Thyroid gland (tissue), 4 donors: Measurements from ENCODE around the gene IGF2BP1. TPM values are rescaled to one million over a fixed set of nuclear protein-coding genes. Genes with fewer than 3 reads are reported as not detected.

Experiments used
- DNase-seq, 2 donors: peaks; one replicate each; pipeline ENCODE4 v3.0.0-alpha.2; 2019
- H3K27ac ChIP-seq, 3 donors: fragments of 200-600 bp; sonication (generic); 1 replicate in 2 of 3; 2 replicates in 1 of 3; pipeline ENCODE4 v1.5.1; 2016 to 2019; ENCODE audit warnings: mild to moderate bottlenecking in 1 of 3, moderate library complexity in 1 of 3
- H3K27me3 ChIP-seq: fragments of 200-600 bp; sonication (generic); one replicate; pipeline ENCODE4 v1.5.1; 2019
- H3K36me3 ChIP-seq, 2 donors: fragments of 200-600 bp; sonication (generic); one replicate each; pipeline ENCODE4 v1.5.1; 2016 to 2019
- H3K4me1 ChIP-seq, 2 donors: fragments of 200-600 bp; sonication (generic); one replicate each; pipeline ENCODE4 v1.5.1; 2017 to 2019
- H3K4me3 ChIP-seq, 3 donors: fragments of 200-600 bp; sonication (generic); replicated peaks in 1 of 3; 1 replicate in 2 of 3; 2 replicates in 1 of 3; pipeline ENCODE4 v1.5.1; 2016; ENCODE audit warnings: mild to moderate bottlenecking in 1 of 3
- H3K9me3 ChIP-seq: fragments of 200-600 bp; sonication (generic); one replicate; pipeline ENCODE4 v1.5.1; 2017
- CTCF ChIP-seq, 6 experiments: fragments of 200-600 bp in 3 of 6; fragments of 450-650 bp in 3 of 6; sonication (generic) in 3 of 6; IDR thresholded peaks; one replicate each; pipeline ENCODE4 v1.5.1; 2016 to 2019; ENCODE audit warnings: antibody characterized with exemption in 6 of 6, mild to moderate bottlenecking in 2 of 6, inconsistent platforms in 1 of 6, moderate library complexity in 1 of 6
- POLR2A ChIP-seq, 2 donors: fragments of 450-650 bp; IDR thresholded peaks; one replicate each; pipeline ENCODE4 v1.6.1; 2017; ENCODE audit warnings: antibody characterized with exemption in 2 of 2, mild to moderate bottlenecking in 2 of 2, moderate library complexity in 1 of 2
- WGBS, 2 donors: methylation state at CpG; one replicate each; pipeline ENCODE4 v1.1.5; 2017; 5-methylcytosine and 5-hydroxymethylcytosine counted together
- intact Hi-C: fragments of 100-400 bp; cut with DNase I; formaldehyde crosslinking; loops from one replicate; pipeline ENCODE4 v1.15.1; 2023
- total RNA-seq, 4 donors: library from RNA; depleted of rRNA; stranded (reverse); fragments of >200 nt; gene quantifications; one replicate each; pipeline ENCODE4 v1.2.3, GENCODE V29; 2016

IGF2BP1 gene
- total RNA-seq, 4 donors from 2014 or later, result 0.33 to 0.94 TPM; not detected in 2

GRCh38 chr17:49074851-49075540 lies 77.8 kb downstream of the IGF2BP1 start:
- Histone ChIP-seq H3K27ac (no peak overlapping the region), H3K9me3 (no peaks in the 10 kb centered on the region), H3K27me3 (no peaks in the 10 kb centered on the region), H3K4me1 (no peaks in the 10 kb centered on the region), H3K4me3 (no peak overlapping the region), H3K36me3 (no peaks in the 10 kb centered on the region)
- intact Hi-C loops, result no loop called here
- DNase-seq, result peak in 1 of 2 donors; percentile 5
- WGBS, 2 donors, result 93 to 94% methylated on average over 3 of the region's 3 CpGs
- TF ChIP-seq CTCF (IDR thresholded peaks at IDR 0.05), result no peak
- TF ChIP-seq POLR2A (IDR thresholded peaks at IDR 0.05), result no peak

GRCh38 chr17:49076573-49077384 lies 79.6 kb downstream of the IGF2BP1 start:
- no peaks in the 10 kb centered on the region for H3K27me3 ChIP-seq
- H3K4me3 ChIP-seq, result no peak overlapping the region

GRCh38 chr17:49078248-49078647 lies 81.1 kb downstream of the IGF2BP1 start:
- intact Hi-C loops, result no loop called here
- TF ChIP-seq POLR2A (IDR thresholded peaks at IDR 0.05), result no peak
- no peak for TF ChIP-seq CTCF (IDR thresholded peaks at IDR 0.05)

More at GRCh38 chr17:49076573-49077384, 79.6 kb downstream of the IGF2BP1 start:
- no peak for DNase-seq
- TF ChIP-seq POLR2A (IDR thresholded peaks at IDR 0.05), result no peak
- no peak for TF ChIP-seq CTCF (IDR thresholded peaks at IDR 0.05)
- Histone ChIP-seq H3K36me3 (no peaks in the 10 kb centered on the region), H3K27ac (no peak overlapping the region), H3K4me1 (no peaks in the 10 kb centered on the region), H3K9me3 (no peaks in the 10 kb centered on the region)
- WGBS, 2 donors, result 77 to 80% methylated on average over 7 of the region's 7 CpGs
- intact Hi-C loops, result no loop called here

GRCh38 chr17:49079840-49080663 lies 82.9 kb downstream of the IGF2BP1 start:
- Histone ChIP-seq H3K36me3 (no peaks in the 10 kb centered on the region), H3K4me1 (no peaks in the 10 kb centered on the region), H3K4me3 (no peak overlapping the region), H3K27me3 (no peaks in the 10 kb centered on the region), H3K27ac (no peak overlapping the region), H3K9me3 (no peaks in the 10 kb centered on the region)
- WGBS, 2 donors, result 78 to 84% methylated on average over 10 of the region's 10 CpGs
- intact Hi-C loops, result no loop called here
- DNase-seq, result no peak
- TF ChIP-seq POLR2A (IDR thresholded peaks at IDR 0.05), result no peak
- TF ChIP-seq CTCF (IDR thresholded peaks at IDR 0.05), result no peak

More at GRCh38 chr17:49078248-49078647, 81.1 kb downstream of the IGF2BP1 start:
- WGBS, 2 donors, result 79 to 82% methylated on average over 7 of the region's 7 CpGs
- Histone ChIP-seq H3K27ac (no peak overlapping the region), H3K27me3 (no peaks in the 10 kb centered on the region), H3K9me3 (no peaks in the 10 kb centered on the region), H3K36me3 (no peaks in the 10 kb centered on the region), H3K4me3 (no peak overlapping the region), H3K4me1 (no peaks in the 10 kb centered on the region)
- DNase-seq, result no peak
